ENCODE results near the gene AKR1E2.
"Not testable (repeated sequence)": the region's sequence is repeated elsewhere in the genome, so short reads cannot be mapped to it uniquely, and the experiment has no call there.

Gene AKR1E2

DNA sequence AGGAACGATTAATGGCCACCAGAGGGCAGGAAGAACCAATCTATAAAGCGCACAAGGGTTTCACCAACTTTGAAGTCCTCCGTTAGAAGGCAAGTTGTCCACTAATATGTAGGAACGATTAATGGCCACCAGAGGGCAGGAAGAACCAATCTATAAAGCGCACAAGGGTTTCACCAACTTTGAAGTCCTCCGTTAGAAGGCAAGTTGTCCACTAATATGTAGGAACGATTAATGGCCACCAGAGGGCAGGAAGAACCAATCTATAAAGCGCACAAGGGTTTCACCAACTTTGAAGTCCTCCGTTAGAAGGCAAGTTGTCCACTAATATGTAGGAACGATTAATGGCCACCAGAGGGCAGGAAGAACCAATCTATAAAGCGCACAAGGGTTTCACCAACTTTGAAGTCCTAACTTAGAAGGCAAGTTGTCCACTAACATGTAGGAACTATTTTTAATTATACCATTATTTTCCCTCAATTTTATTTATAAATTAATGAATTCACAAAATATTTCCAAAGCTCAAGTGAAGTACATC lies 10.3 kb upstream of the AKR1E2 start:
- DNase-seq = not testable (repeated sequence)

GRCh38 chr10:4816966-4817365 lies 9.0 kb upstream of the AKR1E2 start:
- DNase-seq = no peak

GRCh38 chr10:4819067-4819466 lies 6.9 kb upstream of the AKR1E2 start:
- no peak for DNase-seq

DNA sequence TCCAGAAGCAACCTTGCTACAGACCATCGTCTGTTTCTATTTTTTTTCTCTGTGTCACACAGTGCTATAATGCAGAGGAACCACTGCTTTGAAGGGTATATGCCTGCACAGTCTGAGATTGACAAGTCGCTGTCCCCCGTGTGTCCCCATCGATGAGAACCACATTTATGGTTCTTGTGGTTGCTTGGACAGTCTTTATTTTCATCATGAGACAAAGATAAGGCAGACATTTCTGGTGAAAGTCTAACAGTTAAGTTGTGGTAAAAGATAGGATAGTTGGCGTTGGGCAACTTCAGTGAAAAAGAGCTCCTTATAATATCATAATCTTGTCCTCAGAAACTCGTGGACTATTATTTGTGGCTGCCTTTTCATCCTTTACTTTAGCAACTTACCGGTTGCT lies 6.3 kb upstream of the AKR1E2 start:
- DNase-seq = no peak

GRCh38 chr10:4820804-4821401 lies 5.1 kb upstream of the AKR1E2 start:
- no peak for DNase-seq

DNA sequence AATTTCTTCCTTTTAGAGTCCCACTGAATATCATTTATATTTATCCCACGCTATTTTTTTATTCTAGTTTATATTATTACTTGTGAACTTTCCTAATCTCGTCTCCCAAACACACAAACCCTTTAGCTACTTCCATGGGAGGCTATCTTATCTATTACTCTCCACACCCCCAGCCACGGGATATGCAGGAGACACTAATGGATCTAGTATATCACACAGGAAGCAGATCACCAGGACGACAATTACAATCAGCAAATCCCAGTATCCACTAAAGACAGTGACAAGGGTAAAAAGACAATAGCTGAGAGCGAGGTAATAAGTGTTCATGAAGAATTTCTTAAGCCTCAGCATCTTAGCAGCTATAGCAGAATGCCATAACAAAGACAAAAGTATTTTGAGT lies 3.8 kb upstream of the AKR1E2 start:
- no peak for DNase-seq

- DNase-seq = no peak
These were observed 1.2 kb upstream of the AKR1E2 start for GRCh38 chr10:4824791-4825310.

DNA sequence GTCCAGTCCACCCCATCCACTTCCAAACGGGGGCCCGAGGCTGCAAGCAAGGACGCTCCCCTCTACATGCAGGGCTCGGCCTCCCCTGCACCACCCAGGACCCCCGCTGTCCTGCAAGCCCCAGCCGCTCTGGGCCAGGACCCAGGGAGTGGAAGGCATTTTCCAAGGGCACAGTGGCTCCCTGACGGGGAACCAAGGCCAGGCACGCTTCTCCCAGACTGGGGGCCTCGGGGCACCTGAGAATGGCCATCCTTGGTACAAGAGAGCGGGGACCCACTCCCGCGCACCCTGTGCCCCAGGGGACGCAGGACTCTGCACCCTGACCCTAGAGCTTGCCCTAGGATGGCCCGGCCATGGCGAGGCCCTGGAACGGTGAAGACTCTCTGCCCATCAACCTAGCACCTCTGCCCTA lies 545 bp upstream of the AKR1E2 start:
- no peak for DNase-seq

DNA sequence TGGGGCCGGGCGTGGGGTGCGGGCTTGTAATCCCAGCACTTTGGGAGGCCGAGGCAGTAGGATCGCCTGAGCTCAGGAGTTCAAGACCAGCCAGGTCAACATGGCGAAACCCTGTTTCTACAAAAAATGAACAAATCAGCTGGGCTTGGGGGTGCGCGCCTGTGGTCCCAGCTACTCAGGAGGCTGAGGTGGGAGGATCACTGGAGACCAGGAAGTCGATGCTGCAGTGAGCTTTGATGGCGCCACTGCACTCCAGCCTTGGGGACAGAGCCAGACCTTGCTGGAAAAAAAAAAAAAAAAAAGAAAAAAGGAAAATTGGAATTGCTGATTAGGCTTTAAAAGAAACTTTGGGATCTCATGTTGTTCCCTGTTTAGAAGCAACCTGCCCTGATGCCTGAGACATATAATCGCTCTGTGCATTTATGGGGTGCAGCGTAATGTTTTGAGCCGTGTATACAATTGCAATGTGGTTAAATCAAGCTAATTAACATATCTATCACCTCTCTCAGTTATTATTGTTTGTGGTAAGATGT lies 851 bp downstream of the AKR1E2 start:
- DNase-seq = no peak

- no peak for DNase-seq
These were observed 2.0 kb downstream of the AKR1E2 start for GRCh38 chr10:4828005-4828404.

DNA sequence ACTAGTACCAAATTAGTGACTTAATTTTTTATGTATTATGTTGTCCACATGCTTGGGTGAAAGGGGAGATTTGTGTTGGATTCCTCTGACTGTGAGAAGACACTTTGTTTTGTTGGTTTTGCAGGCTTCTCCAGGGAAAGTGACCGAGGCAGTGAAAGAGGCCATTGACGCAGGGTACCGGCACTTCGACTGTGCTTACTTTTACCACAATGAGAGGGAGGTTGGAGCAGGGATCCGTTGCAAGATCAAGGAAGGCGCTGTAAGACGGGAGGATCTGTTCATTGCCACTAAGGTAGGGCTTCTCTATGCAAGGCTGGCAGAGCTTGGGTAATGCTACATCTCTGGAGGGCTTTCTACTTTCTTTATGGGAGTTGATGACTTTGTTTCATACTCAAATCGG lies 4.5 kb downstream of the AKR1E2 start:
- no peak for DNase-seq

- DNase-seq = no peak
These were observed 5.1 kb downstream of the AKR1E2 start for GRCh38 chr10:4831091-4831490.

DNA sequence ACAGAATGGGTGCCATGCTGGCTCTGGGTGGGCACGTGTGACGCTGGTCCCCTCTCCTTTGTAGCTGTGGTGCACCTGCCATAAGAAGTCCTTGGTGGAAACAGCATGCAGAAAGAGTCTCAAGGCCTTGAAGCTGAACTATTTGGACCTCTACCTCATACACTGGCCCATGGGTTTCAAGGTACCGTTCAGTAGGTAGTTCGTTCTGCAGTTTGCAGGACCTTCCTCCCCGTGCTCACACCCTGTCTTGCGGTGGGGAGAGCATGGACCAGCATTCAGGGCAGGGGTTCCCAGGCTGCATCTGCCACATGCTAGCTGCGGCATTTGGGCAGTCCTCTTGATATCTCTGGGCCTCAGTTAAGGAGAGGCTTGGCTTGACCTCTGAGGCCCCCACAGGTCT lies 7.3 kb downstream of the AKR1E2 start:
- no peak for DNase-seq

GRCh38 chr10:4834898-4835405 lies 8.9 kb downstream of the AKR1E2 start:
- no peak for DNase-seq

- DNase-seq = no peak
These were observed 9.5 kb downstream of the AKR1E2 start for GRCh38 chr10:4835494-4835918.

DNA sequence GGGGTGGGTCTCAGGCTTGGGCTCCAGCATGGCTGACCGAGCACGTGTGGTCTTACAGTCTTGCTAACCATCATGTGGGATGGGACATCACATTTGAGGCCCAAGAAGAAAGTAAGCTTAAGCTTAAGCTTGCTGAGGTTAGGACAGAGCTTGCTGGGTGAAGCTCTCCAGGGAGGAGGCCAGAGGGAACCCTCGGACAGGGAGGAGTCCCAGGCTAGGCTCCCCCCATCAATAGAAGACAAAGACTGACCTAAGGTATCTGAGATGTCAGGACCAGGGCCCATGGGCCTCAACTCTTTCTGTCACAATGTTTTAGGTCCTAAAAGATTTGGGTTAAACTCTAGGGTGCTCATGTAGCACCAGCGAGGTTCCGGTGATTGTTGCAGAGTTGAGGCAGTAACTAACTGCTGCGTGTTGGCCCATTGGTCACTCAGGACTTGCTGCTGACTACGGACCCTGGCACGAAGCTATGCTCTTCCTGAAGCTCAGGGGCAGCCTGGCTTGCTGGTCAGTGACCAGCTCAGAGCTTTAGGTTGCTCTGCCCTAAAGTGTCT lies 10.5 kb downstream of the AKR1E2 start:
- no peak for DNase-seq

DNA sequence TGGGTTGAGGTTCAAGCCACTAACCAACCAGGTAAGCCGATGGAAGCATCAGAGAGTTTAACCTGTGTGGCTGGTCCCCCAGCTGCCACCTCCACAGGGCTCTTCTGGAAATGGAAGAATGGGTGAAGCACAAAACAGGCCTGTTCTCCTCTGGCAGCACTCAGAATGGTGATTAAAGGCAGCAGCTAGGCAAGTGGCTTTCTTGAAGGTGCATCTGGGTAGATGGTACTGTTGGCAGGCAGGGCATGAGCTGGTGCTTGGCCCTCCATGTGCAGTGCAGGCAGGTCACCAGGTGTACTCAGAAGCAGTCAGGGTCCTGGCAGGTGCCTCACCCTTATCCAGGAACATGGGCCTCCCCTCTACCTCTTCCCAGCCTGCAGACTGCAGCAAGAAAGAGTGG lies 11.5 kb downstream of the AKR1E2 start:
- DNase-seq = no peak

DNA sequence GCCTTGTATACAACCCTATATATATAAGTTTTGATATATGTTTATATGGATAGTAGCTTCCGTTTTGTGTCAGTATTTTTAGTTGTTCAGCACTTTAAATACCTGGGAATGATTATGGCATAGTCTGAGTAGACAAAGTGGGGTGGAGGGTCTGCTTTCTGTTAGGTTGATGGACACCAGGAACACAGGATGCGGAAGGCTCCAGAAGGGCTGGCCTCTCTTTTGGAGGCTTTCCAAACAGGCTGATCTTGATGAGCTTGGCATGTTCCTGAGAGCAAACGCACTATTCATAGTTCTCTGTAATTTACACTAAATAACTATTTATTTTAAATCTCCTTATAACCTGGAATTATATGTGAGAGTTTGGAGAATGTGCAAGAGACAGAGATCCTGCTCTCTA lies 12.7 kb downstream of the AKR1E2 start:
- no peak for DNase-seq

- DNase-seq = no peak
These were observed 13.3 kb downstream of the AKR1E2 start for GRCh38 chr10:4839353-4839752.

DNA sequence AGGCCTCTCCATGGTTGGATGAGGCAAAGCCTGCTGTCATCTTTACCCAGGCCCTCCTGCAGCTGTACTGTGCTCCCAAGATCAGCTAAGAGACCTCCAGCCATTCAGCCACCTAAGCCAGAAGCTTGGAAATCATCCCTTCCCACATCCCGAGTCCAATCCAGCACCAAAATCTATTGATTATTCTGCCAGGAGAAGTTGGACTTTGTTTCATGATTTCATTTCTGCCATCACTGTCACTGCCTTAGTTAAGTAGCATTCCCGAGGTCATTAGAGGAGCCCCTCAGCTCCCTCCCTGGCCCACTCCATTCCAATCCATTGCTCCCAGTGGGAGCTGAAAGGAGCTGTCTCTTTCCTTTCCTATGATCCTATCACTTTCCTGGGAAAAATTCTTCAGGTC lies 14.1 kb downstream of the AKR1E2 start:
- DNase-seq = no peak

GRCh38 chr10:4843525-4844180 lies 17.6 kb downstream of the AKR1E2 start:
- no peak for DNase-seq

GRCh38 chr10:4844864-4845263 lies 18.9 kb downstream of the AKR1E2 start:
- DNase-seq = no peak

- DNase-seq = no peak
These were observed 19.8 kb downstream of the AKR1E2 start for GRCh38 chr10:4845766-4846165.

DNA sequence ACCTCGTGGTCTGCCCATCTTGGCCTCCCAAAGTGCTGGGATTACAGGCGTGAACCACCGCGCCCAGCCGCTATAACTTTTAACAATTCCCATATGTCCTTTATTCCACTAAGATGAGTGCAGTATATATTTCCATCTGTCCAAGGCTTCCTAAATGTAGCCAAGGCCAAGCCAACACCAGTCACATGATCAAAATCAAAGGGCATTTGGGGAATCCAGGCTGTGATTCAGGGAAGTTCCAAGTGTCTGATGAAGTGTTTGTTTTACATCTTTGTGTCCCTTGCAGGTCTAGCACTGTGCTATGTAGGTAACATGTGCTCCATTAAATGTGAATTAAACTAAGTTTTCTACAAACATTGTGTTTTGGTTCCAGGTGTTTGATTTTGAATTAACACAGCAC lies 20.8 kb downstream of the AKR1E2 start:
- no peak for DNase-seq
